HepG2 (cell line): ENCODE measurements around the gene MAPK8IP3. TPM values are rescaled to one million over a fixed set of nuclear protein-coding genes. Genes with fewer than 3 reads are reported as not detected.

ENCODE experiments used
- CREB1 ChIP-seq, 2 experiments: fragments of 450-650 bp in 1 of 2; IDR thresholded peaks; 2 replicates each; pipeline ENCODE4 v1.6.1; 2016 to 2017; ENCODE audit warnings: control low read depth in 1 of 2, mild to moderate bottlenecking in 1 of 2, missing compliant biosample characterization in 1 of 2, missing genetic modification characterization in 1 of 2
- CSRNP2 ChIP-seq: sonication (generic); formaldehyde crosslinking; conservative IDR thresholded peaks from 2 replicates; pipeline ENCODE4 v1.8.0; 2022; ENCODE audit warnings: low read depth, missing genetic modification reagents
- EEA1 ChIP-seq: sonication (generic); formaldehyde crosslinking; IDR thresholded peaks from 2 replicates; pipeline ENCODE4 v1.5.1; 2020; ENCODE audit warnings: mild to moderate bottlenecking, missing genetic modification reagents, borderline replicate concordance
- FOXA3 ChIP-seq: IDR thresholded peaks from 2 replicates; pipeline ENCODE4 v1.6.1; 2016; ENCODE audit warnings: missing genetic modification reagents, missing compliant biosample characterization
- GTF3A ChIP-seq: sonication (generic); formaldehyde crosslinking; conservative IDR thresholded peaks from 2 replicates; pipeline ENCODE4 v1.4.0; 2020; ENCODE audit warnings: mild to moderate bottlenecking, missing genetic modification reagents
- HCFC1 ChIP-seq: fragments of 150-350 bp; IDR thresholded peaks from 2 replicates; pipeline ENCODE4 v1.6.1; 2014; ENCODE audit warnings: low read depth, low read length
- IKZF4 ChIP-seq: sonication (generic); formaldehyde crosslinking; IDR thresholded peaks from 2 replicates; pipeline ENCODE4 v1.5.1; 2020; ENCODE audit warnings: borderline replicate concordance, mild to moderate bottlenecking, low read depth, missing genetic modification reagents; ENCODE audit errors: not compliant biosample characterization
- MED1 ChIP-seq: sonication (generic); formaldehyde crosslinking; IDR thresholded peaks from 2 replicates; pipeline ENCODE4 v1.4.0; 2020; ENCODE audit warnings: missing genetic modification reagents
- NR3C1 ChIP-seq: sonication (generic); formaldehyde crosslinking; IDR thresholded peaks from 2 replicates; pipeline ENCODE4 v1.4.0; 2020; ENCODE audit warnings: missing genetic modification reagents
- PATZ1 ChIP-seq: sonication (generic); formaldehyde crosslinking; IDR thresholded peaks from 2 replicates; pipeline ENCODE4 v1.4.0; 2020; ENCODE audit warnings: missing genetic modification reagents
- SMAD9 ChIP-seq: sonication (generic); formaldehyde crosslinking; IDR thresholded peaks from 2 replicates; pipeline ENCODE4 v1.5.1; 2020; ENCODE audit warnings: mild to moderate bottlenecking, missing genetic modification reagents
- TBL1XR1 ChIP-seq: fragments of 150-350 bp; IDR thresholded peaks from 2 replicates; pipeline ENCODE4 v1.6.1; 2014; ENCODE audit warnings: borderline replicate concordance, low read length; ENCODE audit not compliant: partially characterized antibody
- TFAP4 ChIP-seq: sonication (generic); IDR thresholded peaks from 2 replicates; pipeline ENCODE4 v1.6.1; 2016; ENCODE audit warnings: low read depth, borderline replicate concordance
- U2AF1 ChIP-seq: fragments of 200-400 bp; formaldehyde crosslinking; optimal IDR thresholded peaks from 2 replicates; pipeline ENCODE3; 2017; ENCODE audit warnings: mild to moderate bottlenecking, low read depth, low read length
- ZBTB10 ChIP-seq: sonication (generic); formaldehyde crosslinking; IDR thresholded peaks from 2 replicates; pipeline ENCODE4 v1.4.0; 2020; ENCODE audit warnings: missing genetic modification reagents, borderline replicate concordance
- ZBTB20 ChIP-seq: sonication (generic); formaldehyde crosslinking; IDR thresholded peaks from 2 replicates; pipeline ENCODE4 v1.8.1; 2023; ENCODE audit warnings: missing genetic modification reagents, low read depth, mild to moderate bottlenecking, borderline replicate concordance
- ZBTB38 ChIP-seq: sonication (generic); formaldehyde crosslinking; IDR thresholded peaks from 2 replicates; pipeline ENCODE4 v1.5.1; 2020; ENCODE audit warnings: mild to moderate bottlenecking, missing genetic modification reagents
- ZBTB42 ChIP-seq: sonication (generic); formaldehyde crosslinking; IDR thresholded peaks from 2 replicates; pipeline ENCODE4 v1.5.0; 2020; ENCODE audit warnings: mild to moderate bottlenecking, missing genetic modification reagents
- ZNF569 ChIP-seq: sonication (generic); formaldehyde crosslinking; IDR thresholded peaks from 2 replicates; pipeline ENCODE4 v1.5.0; 2020; ENCODE audit warnings: mild to moderate bottlenecking, missing genetic modification reagents, moderate library complexity, borderline replicate concordance
- ZNF746 ChIP-seq: sonication (generic); formaldehyde crosslinking; IDR thresholded peaks from 2 replicates; pipeline ENCODE4 v1.8.0; 2022; ENCODE audit warnings: mild to moderate bottlenecking, missing genetic modification reagents
- ZNF761 ChIP-seq: sonication (generic); formaldehyde crosslinking; conservative IDR thresholded peaks from 2 replicates; pipeline ENCODE4 v1.4.0; 2020; ENCODE audit warnings: mild to moderate bottlenecking, missing genetic modification reagents
- ZSCAN20 ChIP-seq: sonication (generic); formaldehyde crosslinking; IDR thresholded peaks from 2 replicates; pipeline ENCODE4 v1.4.0; 2020; ENCODE audit warnings: missing genetic modification reagents, mild to moderate bottlenecking, borderline replicate concordance
- ZSCAN30 ChIP-seq: sonication (generic); formaldehyde crosslinking; IDR thresholded peaks from 2 replicates; pipeline ENCODE4 v1.5.0; 2020; ENCODE audit warnings: mild to moderate bottlenecking, missing genetic modification reagents
- polyA plus RNA-seq, 8 experiments: library from polyadenylated mRNA; depleted of rRNA in 3 of 8; stranded (reverse) in 7 of 8; unstranded in 1 of 8; fragments of >200 nt; fragmentation: Illumina TruSeq in 4 of 8; extraction: Trizol in 4 of 8; gene quantifications; 2 replicates each; pipeline versions ENCODE4 v1.2.1 to v1.2.3, GENCODE V29; 2011 to 2016; ENCODE audit warnings: low read depth in 4 of 8, missing spikeins in 1 of 8, mixed read lengths in 1 of 8; ENCODE audit not compliant: insufficient read depth in 1 of 8
- total RNA-seq, 5 experiments: library from RNA; depleted of rRNA; stranded (reverse); fragments of >200 nt; fragmentation: Illumina TruSeq; extraction: Trizol; gene quantifications; 2 replicates each; pipeline ENCODE4 v1.2.3, GENCODE V29; 2016; ENCODE audit warnings: low read depth in 1 of 5

MAPK8IP3 gene
- total and polyA plus RNA-seq, 2 of the 13 experiments (the other 11 are each of a cell fraction or from before 2014, with no cell fraction given): 25.1 to 41.7 TPM

- TF ChIP-seq U2AF1: no peak
- TF ChIP-seq CREB1 (IDR thresholded peaks at IDR 0.05): no peak
- TF ChIP-seq CREB1 (CRISPR knock-in tag; IDR thresholded peaks at IDR 0.05): 0 out of 2 replicates have a peak, but pooled peaks have one; percentile 17
- TF ChIP-seq MED1 (CRISPR knock-in tag): peak; percentile 41; the same call in 1 of the 2 replicates
- peak; percentile 92 for TF ChIP-seq TFAP4
- no peak for TF ChIP-seq NR3C1 (CRISPR knock-in tag)
- TF ChIP-seq ZNF761: no peak
- 0 out of 2 replicates have a peak, but pooled peaks have one; percentile 33 for TF ChIP-seq ZSCAN20 (CRISPR knock-in tag)
- no peak for TF ChIP-seq HCFC1
- no peak for TF ChIP-seq ZBTB10 (CRISPR knock-in tag)
- TF ChIP-seq CSRNP2 (CRISPR knock-in tag): no peak
- peak; percentile 61 for TF ChIP-seq PATZ1 (CRISPR knock-in tag)
- TF ChIP-seq GTF3A (CRISPR knock-in tag): no peak
- no peak for TF ChIP-seq EEA1
- TF ChIP-seq SMAD9 (CRISPR knock-in tag): no peak
- TF ChIP-seq ZBTB20: no peak
- TF ChIP-seq TBL1XR1: no peak
- TF ChIP-seq ZBTB42: no peak
- no peak for TF ChIP-seq ZNF746 (CRISPR knock-in tag)
- peak; percentile 56; the same call in 1 of the 2 replicates for TF ChIP-seq ZBTB38 (CRISPR knock-in tag)
- TF ChIP-seq IKZF4 (CRISPR knock-in tag): no peak
- TF ChIP-seq ZNF569 (CRISPR knock-in tag): no peak
- peak; percentile 28; the same call in 1 of the 2 replicates for TF ChIP-seq FOXA3 (CRISPR knock-in tag)
- no peak for TF ChIP-seq ZSCAN30
Observed at GRCh38 chr16:1812732-1813163, 106.8 kb downstream of the MAPK8IP3 start (continued).
